Measurements from ENCODE around the gene DPP10.
"Not testable (repeated sequence)": the region's sequence is repeated elsewhere in the genome, so short reads cannot be mapped to it uniquely, and the experiment has no call there.

Gene DPP10

DNA sequence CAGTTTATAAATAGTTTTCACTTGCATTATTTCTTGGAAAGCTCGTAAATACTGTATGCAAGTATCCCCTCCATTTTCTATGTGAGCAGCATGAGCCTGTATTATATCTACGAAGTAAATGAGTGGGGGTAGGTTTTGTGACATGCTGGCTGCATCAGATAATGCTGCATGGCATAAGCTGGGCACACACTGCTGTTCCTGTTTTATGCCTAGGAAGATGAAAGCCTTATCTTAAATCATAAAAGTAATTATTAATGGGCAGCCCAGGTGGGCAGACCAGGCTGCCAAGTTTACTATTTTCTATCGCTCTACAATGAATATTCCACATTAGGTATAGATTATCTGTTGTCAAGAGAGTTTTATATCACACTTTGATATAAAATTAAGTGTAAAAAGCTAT, 854.6 kb downstream of the DPP10 start:
- DNase-seq = no peak

DNA sequence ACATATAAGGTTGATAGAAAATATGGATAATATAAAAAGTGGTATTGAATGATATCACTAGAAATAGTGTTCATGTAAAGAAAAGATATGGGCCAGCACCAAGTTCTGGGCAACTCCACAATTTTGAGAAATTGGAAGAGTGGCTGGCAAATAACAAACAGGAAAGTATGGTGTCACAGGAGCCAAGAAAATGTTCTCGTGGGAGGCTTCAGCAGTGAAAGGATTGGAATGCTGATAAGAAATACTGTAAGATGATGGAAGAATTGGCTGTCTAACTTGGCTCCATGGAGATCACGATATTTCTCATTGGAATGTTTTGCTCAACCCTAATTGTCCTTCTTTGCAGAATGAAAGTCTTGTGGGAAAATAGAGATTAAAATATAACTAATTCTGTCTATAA, 856.8 kb downstream of the DPP10 start:
- DNase-seq = no peak

DNA sequence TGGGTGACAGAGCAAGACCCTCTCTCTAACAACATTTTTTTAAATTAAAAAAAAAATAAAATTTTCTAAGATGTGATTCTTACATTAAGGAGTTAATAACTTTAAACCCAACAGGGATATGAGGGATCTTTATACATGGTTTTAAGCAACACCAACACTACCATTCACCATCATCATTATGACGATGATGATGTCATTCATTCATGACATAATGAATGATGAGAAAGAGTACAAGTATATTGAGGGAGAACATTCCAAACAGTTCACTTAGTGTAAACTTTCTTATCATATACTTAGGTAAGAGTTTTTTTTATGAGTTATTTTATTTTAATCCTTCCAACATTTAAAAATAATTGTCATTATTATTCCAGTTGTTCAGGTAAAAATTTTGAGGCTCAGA, 863.3 kb downstream of the DPP10 start:
- no peak for DNase-seq

DNA sequence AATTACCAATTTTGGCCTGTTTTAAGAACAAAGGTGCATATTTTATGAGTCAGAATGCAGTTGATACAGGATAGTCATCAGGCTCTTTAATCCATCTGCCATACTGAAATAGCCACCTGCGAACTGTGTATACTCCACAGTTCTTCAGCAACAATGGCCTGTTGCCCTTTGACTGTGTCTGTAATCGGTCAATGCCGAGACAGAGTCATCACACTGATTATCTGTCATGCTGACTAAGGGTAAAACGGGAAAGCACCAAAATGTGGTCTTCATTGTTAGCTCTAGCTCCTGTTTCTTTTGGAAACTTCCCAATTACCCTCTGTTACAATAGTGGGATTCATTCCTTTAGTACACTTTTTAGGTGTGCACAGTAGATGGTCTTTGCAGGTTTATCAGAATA, 871.7 kb downstream of the DPP10 start:
- no peak for DNase-seq

DNA sequence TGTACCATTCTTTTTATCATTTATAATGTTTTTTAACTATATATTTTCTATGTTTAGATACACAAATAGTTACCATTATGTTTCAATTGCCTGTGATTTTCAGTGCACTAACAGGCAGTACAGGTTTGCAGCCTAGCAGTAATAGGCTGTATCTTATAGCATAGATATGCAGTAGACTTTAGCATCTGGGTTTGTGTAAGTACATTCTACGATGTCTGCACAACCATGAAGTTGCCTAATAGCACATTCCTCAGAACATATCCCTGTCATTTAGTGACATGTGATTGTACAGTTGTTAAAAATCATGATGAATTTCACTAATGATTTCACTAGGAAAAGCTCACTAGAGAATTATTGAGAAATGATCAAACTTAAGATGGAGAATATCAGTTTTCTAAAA, 884.6 kb downstream of the DPP10 start:
- DNase-seq = no peak

DNA sequence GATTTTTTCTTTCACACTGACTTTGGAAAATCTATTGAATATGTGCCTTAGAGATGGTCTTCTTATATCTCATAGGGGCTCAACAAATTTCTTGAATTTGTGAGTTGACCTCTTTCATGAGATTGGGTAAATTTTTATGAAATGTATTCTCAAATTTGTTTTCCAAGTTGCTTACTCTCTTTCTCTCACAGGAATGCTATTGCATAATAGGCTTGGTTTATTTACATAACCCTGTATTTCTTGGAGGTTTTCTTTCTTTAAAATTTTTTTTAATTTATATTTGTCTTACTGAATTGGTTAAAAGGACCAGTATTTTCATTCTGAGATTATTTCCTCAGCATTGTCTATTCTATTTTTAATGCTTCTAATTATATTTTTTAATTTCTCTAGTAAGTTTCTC, 917.1 kb downstream of the DPP10 start:
- DNase-seq = no peak

DNA sequence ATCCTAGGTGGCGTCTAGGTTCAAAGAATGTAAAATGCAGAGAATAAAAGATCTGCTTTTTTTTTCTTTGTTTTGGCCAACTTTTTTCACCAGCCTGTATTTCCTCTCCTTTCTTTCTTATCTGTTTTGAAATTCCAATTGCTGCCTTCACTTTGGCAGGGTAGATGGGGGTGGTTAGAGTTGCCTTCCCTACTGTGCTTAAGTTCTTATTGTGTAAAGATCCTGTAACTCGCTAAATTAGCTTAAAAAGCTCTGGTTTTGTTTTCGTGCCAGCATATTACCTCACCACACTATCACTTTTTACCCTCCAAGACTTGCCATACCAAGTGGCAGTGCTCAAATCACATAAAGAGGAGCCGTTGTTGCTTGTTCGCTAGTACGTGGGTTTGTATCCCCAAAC, 921.7 kb downstream of the DPP10 start:
- DNase-seq = no peak

DNA sequence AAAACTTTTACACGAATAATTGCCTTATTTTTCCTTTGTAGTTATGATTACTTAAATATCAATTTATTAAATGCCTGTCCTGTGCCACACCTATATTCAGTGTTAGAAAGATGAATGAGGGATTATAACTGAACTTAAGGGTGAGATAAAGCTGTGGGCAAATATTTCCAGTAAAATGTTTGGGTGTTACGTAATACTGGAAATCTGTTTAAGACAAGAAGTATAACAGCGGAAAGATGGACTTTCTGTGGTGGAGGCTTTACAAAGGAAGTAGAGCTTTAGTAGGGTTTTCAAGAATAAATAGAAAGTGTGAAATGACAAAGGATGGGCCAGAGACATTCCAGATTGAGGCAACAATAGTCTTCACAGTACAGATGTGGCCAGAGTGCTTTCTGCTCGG, 927.0 kb downstream of the DPP10 start:
- DNase-seq = no peak

DNA sequence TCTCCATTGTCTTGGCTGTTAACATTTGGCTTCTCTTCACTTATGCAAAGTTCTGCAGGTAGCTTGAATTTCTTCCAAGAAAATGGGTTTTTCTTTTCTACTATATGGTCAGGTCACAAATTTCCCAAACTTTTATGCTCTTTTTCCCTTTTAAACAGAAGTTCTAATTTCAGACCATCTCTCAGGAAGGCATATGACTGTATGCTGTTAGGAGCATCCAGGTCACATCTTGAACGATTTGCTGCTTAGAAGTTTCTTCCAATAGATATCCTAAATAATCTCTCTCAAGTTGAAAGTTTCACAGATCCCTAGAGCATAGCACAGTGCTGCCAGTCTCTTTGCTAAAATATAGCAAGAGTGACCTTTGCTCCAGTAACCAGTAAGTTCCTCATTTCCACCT, 932.5 kb downstream of the DPP10 start:
- no peak for DNase-seq

DNA sequence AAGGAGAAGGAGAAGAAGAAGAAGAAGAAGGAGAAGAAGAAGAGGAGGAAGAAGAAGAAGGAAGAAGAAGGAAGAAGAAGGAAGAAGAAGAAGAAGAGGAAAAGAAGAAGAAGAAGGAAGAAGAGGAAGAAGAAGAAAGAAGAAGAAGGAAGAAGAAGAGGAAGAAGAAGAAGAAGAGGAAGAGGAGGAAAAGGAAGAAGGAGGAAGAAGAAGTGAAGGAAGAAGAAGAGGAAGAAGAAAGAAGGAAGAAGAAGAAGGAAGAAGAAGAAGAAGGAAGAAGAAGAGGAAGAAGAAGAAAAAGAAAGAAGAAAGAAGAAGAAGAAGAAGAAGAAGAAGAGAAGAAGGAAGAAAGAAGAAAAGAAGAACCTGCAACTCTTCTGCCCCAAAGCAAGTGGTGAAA, 942.0 kb downstream of the DPP10 start:
- no peak for DNase-seq

DNA sequence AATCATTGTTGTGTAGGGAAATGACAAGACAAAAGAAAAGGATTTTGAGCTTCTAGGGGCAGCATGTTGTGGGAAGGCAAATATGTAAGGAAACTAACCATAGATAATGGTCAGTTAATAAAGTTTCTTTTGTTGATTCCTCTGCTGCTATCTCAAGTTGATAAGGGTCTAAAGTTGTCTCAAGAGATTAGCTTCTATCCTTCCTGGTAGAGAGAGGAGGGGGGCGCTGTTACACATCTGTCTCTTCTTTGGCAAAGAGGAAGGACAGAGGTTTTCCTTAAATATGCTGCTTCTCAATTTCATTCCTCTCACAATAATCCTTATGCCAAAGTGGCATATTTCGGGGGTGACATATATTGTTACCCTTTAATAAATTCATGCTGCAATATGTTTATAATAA, 944.0 kb downstream of the DPP10 start:
- no peak for DNase-seq

DNA sequence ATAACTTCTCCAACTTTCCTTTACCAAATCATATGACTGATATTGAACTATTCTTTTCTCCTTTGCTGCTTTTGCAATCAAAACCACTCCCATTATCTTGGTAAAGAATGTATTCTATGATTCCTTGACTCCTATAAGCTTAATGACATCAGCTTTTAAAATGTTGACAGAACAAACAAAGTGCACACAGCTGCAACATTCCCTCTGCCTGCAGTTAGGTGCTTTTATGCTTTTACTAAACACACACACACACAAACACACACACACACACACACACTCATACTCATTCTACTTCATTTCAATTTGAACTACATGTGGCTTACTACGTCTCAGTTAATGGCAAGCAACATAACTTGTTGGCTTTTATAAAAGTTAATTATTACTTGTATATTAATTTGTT, 946.6 kb downstream of the DPP10 start:
- DNase-seq = no peak

DNA sequence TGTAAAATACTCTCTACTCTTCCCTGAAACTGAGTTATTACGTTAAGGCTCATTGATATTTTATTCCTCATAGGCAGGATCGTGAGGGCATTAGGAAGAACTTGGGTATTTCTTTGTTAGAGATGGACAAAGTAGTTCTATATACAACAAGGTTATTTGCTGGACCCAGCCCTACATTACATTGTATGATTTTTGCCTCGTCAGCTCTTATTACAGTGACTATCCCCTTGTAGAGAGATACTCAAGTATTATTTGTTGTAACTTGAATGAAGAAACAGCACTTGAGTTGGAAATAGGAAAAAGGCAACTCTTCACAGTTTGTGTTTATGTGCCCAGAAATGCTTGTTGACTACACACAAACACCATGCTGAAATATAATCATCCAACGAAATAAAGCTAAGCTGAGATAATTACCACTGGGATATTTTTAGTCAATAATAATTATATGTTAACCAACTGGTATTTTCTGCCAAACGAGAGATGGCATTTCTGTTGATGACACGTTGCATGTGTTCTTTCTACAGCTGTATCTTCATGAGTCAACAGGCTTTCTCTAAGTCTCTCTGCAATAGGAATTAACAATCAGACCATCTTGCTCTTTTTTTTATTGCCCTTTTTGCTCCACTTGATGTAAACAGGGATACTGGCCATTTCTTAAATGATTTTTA, 947.6 kb downstream of the DPP10 start:
- DNase-seq = no peak

DNA sequence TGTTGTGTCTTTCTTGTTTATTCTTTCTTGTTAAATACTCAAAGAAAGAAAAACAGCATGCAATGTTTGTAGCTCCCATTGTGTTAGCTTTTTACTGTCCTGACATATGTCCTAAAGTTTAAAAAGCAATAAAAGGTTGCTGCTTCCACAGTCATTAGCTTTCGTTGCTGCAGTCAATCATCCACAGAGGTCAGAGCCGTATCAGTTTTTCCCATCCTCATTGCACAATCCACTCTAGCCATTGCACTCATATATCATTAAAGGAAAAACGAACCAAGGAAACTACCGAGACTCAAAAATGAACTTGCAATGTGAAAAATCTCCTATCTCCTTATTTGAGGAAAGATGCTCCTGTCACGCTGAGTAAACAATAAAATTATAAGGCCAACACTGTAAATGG, 954.1 kb downstream of the DPP10 start:
- no peak for DNase-seq

DNA sequence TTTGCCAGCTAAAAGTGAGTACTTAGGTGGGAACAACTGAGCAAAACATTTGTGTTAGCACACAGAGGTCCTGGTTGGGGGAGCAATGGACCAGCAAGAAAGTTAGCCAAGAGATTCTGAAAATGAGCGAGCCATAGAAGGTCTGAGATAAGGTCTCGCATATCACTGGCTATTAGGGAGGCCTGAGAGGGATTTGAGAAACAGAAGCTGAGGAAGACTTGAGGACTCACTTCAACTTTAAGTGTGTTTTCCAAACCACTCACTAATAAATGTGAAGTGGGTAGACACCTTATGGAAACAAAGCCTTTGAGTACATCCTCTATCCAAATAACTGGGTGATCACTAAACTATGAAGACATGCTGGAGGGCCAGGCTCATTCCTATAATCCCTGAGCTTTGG, 958.5 kb downstream of the DPP10 start:
- DNase-seq = no peak

DNA sequence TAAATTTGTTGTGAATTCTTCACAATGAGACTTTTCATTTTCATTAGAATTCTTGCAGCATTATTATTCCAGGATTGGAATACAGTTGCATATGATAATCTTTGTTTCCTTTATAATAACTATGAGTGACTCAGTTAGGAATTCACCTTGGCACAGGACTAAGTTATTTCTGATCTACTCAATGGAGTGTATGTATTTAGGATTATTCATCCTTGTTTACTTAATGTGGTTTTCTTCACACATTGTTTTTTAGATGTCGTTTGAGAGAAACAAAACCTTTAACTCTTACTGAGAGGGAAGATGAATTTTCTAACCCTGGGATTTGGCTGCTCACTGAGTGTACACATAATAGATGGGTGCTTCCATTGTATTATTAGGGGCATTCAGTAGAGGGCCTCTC, 970.1 kb downstream of the DPP10 start:
- no peak for DNase-seq

DNA sequence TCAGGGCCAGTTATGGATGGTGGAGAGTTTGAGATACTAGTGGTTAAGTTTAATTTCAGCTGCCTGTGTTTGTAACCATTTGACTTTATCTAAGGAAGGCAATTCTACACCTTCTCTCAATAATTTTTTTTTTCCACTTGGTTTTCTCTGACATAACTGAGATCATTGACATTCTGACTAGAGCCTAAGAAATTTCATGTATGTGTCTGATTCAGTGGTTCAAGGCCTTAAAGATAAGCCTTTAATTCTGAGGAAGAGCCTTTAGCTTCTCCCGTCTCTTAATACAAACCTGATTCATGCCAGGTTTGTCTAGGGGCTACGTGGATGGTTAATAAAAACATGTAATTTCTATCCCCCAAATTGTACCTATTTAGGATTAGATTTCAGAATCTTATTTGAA, 971.4 kb downstream of the DPP10 start:
- DNase-seq = no peak

DNA sequence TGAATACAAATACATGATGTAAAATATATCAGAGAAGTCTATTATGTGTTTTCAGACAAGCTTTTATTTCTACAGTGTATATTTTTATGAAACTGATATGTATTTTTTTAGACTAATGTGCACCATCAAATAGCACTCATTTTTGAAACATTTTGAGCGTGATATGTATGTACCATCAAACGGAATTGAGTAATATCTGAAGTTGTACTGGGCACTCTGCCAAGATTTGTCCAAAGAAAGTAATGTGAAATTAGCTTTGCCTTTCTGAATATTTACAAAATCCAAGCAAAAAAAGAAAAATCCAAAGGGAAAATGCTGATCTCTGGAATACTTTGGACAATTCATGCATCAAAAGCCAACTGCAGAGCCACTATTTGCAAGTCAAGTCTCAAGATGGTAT, 972.0 kb downstream of the DPP10 start:
- no peak for DNase-seq

DNA sequence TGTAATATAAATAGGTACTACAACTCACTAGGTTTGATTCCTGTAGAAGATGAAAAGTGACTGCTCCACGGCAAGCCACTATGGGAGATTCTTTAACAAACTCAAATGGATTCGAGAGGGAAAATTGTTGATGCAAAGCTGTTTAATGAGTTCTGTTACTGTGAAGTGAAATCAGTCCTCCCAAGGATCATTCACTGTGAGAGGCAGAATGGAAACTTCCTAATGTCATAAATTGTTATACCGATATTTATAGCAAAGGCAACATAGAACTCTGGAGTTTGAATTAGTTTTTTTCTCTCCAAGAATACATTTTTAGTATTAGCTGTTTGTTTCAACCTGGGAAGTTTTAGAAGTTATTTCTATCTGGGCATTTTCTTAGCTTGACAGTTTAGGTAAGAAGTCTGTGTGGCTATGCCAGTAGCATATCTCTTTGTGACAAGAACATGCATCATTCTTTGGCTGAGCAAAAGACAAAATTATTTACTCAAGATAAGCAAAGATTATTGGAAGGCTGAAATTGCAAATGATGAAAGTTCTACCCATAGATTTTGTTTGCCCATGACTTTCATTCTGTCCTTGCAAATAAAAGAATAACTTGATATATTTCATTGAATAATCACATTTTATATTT, 979.7 kb downstream of the DPP10 start:
- DNase-seq = no peak

DNA sequence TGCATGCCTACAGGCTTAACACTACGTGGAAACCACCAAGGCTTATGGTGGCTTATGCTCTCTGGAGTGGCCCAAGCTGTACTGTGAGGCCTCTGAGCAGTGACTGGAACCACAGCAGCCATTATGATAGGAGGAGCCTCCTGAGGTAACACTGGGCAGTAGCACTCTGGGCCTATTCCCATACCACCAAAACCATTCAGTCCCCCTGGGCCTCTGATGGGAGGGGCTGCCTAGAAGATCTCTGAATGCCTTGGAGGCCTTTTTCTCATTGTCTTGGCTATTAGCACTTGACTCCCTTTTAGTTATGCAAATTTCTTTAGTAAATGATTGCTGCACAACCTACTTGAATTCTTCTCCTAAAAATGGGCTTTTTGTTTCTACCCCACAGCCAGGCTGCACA, 985.0 kb downstream of the DPP10 start:
- DNase-seq = no peak

DNA sequence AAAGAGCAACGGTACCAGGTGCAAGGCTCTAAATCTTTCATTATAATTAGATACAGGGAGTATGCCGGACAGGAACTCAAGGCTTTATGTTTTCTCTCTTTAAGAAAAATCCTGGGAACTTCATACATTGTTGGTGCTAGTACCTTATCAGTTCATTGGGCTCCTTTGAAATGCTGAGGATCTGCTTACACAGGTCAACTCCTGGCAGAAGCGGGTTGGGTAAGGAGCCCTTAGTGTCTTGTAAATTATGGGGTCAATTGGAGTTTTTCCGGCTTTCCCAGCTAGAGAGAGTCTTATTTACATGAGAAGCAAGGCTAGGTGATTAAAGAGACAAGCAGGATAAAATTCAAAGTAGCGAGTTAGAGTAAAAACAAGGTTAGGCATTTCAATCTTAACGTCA, 998.3 kb downstream of the DPP10 start:
- not testable (repeated sequence) for DNase-seq

DNA sequence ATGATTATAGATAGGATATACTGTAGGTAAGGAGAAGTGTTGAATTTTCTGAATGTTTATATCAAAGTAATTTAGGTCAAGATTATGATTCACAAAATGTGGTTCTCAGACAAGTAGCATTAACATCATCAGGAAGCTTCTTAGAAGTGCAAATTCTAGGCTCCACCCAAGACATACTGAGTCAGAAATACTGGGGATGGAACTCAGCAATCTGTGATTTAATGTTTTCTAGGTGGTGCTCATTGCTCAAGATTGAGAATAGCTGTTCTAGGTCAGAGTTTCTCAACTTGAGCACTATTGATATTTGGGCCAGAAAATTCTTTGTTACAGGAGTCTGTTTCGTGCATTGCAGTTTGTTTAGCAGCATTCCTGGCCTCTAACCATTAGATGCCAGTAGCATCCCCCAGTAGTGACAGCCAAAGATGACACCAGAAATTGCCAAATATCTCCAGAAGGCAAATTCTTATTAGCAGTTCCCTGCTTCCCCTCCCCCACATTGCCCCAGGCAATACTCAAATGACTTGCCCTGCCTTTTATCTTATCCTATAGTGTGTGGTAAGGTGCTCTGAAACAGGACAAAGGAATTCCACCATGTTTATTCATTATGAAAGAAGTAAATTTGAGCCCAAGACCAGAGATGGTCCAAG, 1001.2 kb downstream of the DPP10 start:
- DNase-seq = no peak

DNA sequence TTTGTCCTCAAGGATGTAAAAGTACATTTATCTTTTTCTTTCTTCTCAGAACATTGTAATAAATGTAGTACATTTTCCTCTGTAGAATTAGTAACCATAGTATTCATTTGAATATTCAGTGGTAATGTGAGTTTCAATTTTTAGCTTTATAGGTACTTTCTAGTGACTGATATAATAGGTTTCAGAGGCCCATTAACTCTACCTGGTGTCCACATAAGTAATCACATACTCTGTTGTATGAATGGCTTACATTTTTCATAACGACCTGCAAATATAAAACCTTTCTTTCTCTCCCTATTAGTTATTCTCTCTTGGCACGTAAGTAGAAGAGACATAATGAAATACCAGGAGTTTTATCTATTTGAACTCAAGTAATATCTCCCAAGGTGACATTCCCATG, 1017.6 kb downstream of the DPP10 start:
- DNase-seq = no peak

DNA sequence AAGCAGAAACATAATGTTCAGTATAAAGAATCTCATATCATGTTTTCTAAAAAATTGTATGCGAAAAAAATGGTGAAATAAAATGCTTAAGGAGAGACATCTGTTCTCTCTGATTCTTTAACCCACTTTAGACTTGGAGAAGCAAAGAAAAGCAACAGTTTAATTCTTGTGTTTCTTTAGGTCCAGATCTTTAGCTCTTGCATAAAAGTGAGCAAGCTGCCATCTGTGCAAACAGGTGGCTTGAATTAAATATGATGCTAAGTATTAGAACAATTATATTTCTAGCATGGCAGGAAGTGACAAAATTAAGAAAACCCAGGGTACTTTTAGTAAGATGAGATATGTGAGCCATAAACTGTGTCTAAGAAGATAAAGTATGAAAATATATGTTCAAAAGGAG, 1038.3 kb downstream of the DPP10 start:
- no peak for DNase-seq

DNA sequence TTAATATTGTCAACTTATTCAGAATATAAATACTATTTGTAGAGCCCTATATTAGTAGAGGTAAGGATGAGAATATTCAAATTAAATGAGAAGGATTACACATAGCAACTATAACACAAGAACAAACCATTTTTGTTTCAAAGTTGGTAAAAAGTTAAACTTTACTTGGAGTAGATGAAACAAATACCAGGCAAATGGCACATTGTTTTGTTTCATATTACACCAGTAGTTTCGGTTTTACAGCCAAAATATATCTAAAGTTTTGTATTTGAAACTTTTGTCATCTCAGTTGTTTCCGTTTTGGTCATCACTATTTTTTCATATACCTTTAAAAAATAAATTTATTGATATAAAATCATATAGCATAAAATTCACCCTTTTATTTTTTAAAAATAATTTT, 1039.4 kb downstream of the DPP10 start:
- DNase-seq = no peak

Measured in T-helper 2 cell (primary cell).